HepG2 (cell line): ENCODE results near the gene GRK4. TPM values are rescaled to one million over a fixed set of nuclear protein-coding genes. Genes with fewer than 3 reads are reported as not detected.

Source experiments
- AHR ChIP-seq: IDR thresholded peaks from 2 replicates; pipeline ENCODE4 v1.6.1; 2018; ENCODE audit warnings: missing genetic modification reagents, missing compliant biosample characterization
- ATF3 ChIP-seq: sonication (generic); formaldehyde crosslinking; IDR thresholded peaks from 2 replicates; pipeline ENCODE4 v1.4.0; 2020; ENCODE audit warnings: missing genetic modification reagents
- DPF2 ChIP-seq: sonication (generic); formaldehyde crosslinking; IDR thresholded peaks from 2 replicates; pipeline ENCODE4 v1.4.0; 2020; ENCODE audit warnings: mild to moderate bottlenecking, low read depth, missing genetic modification reagents, borderline replicate concordance
- GRHL1 ChIP-seq: sonication (generic); formaldehyde crosslinking; conservative IDR thresholded peaks from 2 replicates; pipeline ENCODE4 v1.8.0; 2022; ENCODE audit warnings: missing genetic modification reagents
- HCFC1 ChIP-seq: fragments of 150-350 bp; IDR thresholded peaks from 2 replicates; pipeline ENCODE4 v1.6.1; 2014; ENCODE audit warnings: low read depth, low read length
- HES4 ChIP-seq: sonication (generic); formaldehyde crosslinking; IDR thresholded peaks from 2 replicates; pipeline ENCODE4 v1.9.0; 2021; ENCODE audit warnings: mild to moderate bottlenecking, missing genetic modification reagents, borderline replicate concordance
- KDM4B ChIP-seq: sonication (generic); formaldehyde crosslinking; IDR thresholded peaks from 2 replicates; pipeline ENCODE4 v1.4.0; 2020; ENCODE audit warnings: missing genetic modification reagents
- POLR2G ChIP-seq: fragments of 200-400 bp; formaldehyde crosslinking; IDR thresholded peaks from 2 replicates; pipeline ENCODE4 v1.6.1; 2018; ENCODE audit warnings: mild to moderate bottlenecking, low read depth, low read length, moderate library complexity
- PRMT3 ChIP-seq: sonication (generic); formaldehyde crosslinking; IDR thresholded peaks from 2 replicates; pipeline ENCODE4 v1.8.1; 2022; ENCODE audit warnings: low read depth, mild to moderate bottlenecking, moderate library complexity, missing genetic modification reagents, borderline replicate concordance
- REPIN1 ChIP-seq: sonication (generic); formaldehyde crosslinking; IDR thresholded peaks from 2 replicates; pipeline ENCODE4 v1.8.0; 2022; ENCODE audit warnings: missing genetic modification reagents, low read depth, mild to moderate bottlenecking, borderline replicate concordance
- TSC22D2 ChIP-seq: sonication (generic); formaldehyde crosslinking; IDR thresholded peaks from 2 replicates; pipeline ENCODE4 v1.5.1; 2020; ENCODE audit warnings: missing genetic modification reagents, mild to moderate bottlenecking, borderline replicate concordance
- ZFP1 ChIP-seq: IDR thresholded peaks from 2 replicates; pipeline ENCODE4 v1.6.1; 2016
- ZNF180 ChIP-seq: sonication (generic); formaldehyde crosslinking; IDR thresholded peaks from 2 replicates; pipeline ENCODE4 v1.4.0; 2020; ENCODE audit warnings: low read depth, missing genetic modification reagents, borderline replicate concordance
- ZNF20 ChIP-seq: sonication (generic); formaldehyde crosslinking; IDR thresholded peaks from 2 replicates; pipeline ENCODE4 v1.4.0; 2020; ENCODE audit warnings: mild to moderate bottlenecking, moderate library complexity, missing genetic modification reagents
- ZNF670 ChIP-seq: sonication (generic); formaldehyde crosslinking; IDR thresholded peaks from 2 replicates; pipeline ENCODE4 v1.8.0; 2022; ENCODE audit warnings: mild to moderate bottlenecking, missing genetic modification reagents, borderline replicate concordance
- ZNF7 ChIP-seq: IDR thresholded peaks from 2 replicates; pipeline ENCODE4 v1.6.1; 2016; ENCODE audit warnings: missing biosample characterization, missing genetic modification reagents
- ZXDC ChIP-seq: sonication (generic); formaldehyde crosslinking; IDR thresholded peaks from 2 replicates; pipeline ENCODE4 v1.5.0; 2020; ENCODE audit warnings: mild to moderate bottlenecking, missing genetic modification reagents
- polyA plus RNA-seq, 8 experiments: library from polyadenylated mRNA; depleted of rRNA in 3 of 8; stranded (reverse) in 7 of 8; unstranded in 1 of 8; fragments of >200 nt; fragmentation: Illumina TruSeq in 4 of 8; extraction: Trizol in 4 of 8; gene quantifications; 2 replicates each; pipeline versions ENCODE4 v1.2.1 to v1.2.3, GENCODE V29; 2011 to 2016; ENCODE audit warnings: low read depth in 4 of 8, missing spikeins in 1 of 8, mixed read lengths in 1 of 8; ENCODE audit not compliant: insufficient read depth in 1 of 8
- total RNA-seq, 5 experiments: library from RNA; depleted of rRNA; stranded (reverse); fragments of >200 nt; fragmentation: Illumina TruSeq; extraction: Trizol; gene quantifications; 2 replicates each; pipeline ENCODE4 v1.2.3, GENCODE V29; 2016; ENCODE audit warnings: low read depth in 1 of 5
- TF ChIP-seq, protein P1 (sequence below): sonication (generic); formaldehyde crosslinking; IDR thresholded peaks from 2 replicates; pipeline ENCODE4 v1.4.0; 2020; ENCODE audit warnings: missing genetic modification reagents, borderline replicate concordance
- TF ChIP-seq, protein P2 (sequence below): sonication (generic); formaldehyde crosslinking; IDR thresholded peaks from 2 replicates; pipeline ENCODE4 v1.8.0; 2022; ENCODE audit warnings: mild to moderate bottlenecking, missing genetic modification reagents, borderline replicate concordance

GRK4 gene
- total and polyA plus RNA-seq, 2 of the 13 experiments (the other 11 are each of a cell fraction or from before 2014, with no cell fraction given) = 1.8 to 2.0 TPM

DNA sequence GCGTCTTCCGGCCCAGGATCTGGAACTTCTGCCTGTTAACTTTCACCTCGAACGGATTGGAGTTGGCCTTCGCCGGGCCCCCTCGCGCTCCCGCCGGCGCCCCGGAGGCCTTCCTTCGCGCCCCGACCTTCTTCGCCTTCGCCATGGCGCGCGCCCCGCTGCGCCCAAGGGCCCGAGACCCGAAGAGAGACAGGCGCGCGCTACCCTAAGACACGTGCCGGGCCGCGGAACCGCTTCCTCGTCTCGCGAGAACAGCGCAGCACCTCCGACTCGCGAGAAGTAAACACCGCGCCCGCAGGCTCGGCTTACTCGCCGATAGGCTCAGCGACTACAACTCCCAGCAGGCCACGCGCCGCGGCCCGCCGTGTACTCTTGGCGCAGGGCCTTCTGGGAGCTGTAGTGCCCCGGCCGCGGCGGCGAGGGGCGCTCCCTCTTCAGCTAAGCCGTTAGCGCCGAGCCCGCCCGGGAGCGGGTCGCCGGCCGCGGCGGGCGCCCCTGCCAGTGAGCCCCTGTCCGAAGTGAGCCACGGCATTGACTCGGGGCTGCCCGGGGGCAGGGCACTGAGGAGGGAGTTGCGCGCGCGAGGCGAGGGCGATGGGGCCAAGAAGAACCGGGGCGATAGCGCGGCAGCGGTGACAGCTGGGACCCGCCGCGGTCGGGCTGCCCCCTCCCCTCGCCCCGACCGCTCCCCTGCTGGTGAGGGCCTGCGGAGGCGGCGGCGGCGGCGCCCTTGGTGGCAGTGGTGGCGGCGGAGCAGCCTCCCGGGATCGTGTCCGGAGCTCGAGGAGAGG is at the start of gene GRK4, which contains the start of gene NOP14 (continued):
- TF ChIP-seq AHR (CRISPR knock-in tag) (no peak; the same call in 1 of the 2 replicates), DPF2 (CRISPR knock-in tag) (no peak), REPIN1 (CRISPR knock-in tag) (peak; percentile 98), HES4 (peak; percentile 96), PRMT3 (CRISPR knock-in tag) (peak; percentile 78; the same call in 1 of the 2 replicates), GRHL1 (CRISPR knock-in tag) (no peak; the same call in 1 of the 2 replicates), ZNF7 (CRISPR knock-in tag) (no peak), POLR2G (peak; percentile 88), ZFP1 (CRISPR knock-in tag) (no peak), TSC22D2 (CRISPR knock-in tag) (peak; percentile 96; the same call in 1 of the 2 replicates), HCFC1 (peak; percentile 99), ZXDC (CRISPR knock-in tag) (0 out of 2 replicates have a peak, but pooled peaks have one; percentile 25), ZNF180 (CRISPR knock-in tag) (no peak), ZNF20 (no peak), ATF3 (0 out of 2 replicates have a peak, but pooled peaks have one; percentile 23), KDM4B (CRISPR knock-in tag) (peak; percentile 70; the same call in 1 of the 2 replicates), ZNF670 (0 out of 2 replicates have a peak, but pooled peaks have one; percentile 82)
- TF ChIP-seq, protein P1, sequence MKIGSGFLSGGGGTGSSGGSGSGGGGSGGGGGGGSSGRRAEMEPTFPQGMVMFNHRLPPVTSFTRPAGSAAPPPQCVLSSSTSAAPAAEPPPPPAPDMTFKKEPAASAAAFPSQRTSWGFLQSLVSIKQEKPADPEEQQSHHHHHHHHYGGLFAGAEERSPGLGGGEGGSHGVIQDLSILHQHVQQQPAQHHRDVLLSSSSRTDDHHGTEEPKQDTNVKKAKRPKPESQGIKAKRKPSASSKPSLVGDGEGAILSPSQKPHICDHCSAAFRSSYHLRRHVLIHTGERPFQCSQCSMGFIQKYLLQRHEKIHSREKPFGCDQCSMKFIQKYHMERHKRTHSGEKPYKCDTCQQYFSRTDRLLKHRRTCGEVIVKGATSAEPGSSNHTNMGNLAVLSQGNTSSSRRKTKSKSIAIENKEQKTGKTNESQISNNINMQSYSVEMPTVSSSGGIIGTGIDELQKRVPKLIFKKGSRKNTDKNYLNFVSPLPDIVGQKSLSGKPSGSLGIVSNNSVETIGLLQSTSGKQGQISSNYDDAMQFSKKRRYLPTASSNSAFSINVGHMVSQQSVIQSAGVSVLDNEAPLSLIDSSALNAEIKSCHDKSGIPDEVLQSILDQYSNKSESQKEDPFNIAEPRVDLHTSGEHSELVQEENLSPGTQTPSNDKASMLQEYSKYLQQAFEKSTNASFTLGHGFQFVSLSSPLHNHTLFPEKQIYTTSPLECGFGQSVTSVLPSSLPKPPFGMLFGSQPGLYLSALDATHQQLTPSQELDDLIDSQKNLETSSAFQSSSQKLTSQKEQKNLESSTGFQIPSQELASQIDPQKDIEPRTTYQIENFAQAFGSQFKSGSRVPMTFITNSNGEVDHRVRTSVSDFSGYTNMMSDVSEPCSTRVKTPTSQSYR = peak; percentile 53; the same call in 1 of the 2 replicates
- TF ChIP-seq, protein P2, sequence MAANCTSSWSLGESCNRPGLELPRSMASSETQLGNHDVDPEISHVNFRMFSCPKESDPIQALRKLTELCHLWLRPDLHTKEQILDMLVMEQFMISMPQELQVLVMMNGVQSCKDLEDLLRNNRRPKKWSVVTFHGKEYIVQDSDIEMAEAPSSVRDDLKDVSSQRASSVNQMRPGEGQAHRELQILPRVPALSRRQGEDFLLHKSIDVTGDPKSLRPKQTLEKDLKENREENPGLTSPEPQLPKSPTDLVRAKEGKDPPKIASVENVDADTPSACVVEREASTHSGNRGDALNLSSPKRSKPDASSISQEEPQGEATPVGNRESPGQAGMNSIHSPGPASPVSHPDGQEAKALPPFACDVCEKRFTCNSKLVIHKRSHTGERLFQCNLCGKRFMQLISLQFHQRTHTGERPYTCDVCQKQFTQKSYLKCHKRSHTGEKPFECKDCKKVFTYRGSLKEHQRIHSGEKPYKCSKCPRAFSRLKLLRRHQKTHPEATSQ = peak; percentile 95; the same call in 1 of the 2 replicates
